Ramos (cell line): Measurements from ENCODE around the gene CADM4.
"Not testable (repeated sequence)": the region's sequence is repeated elsewhere in the genome, so short reads cannot be mapped to it uniquely, and the experiment has no call there.

Experiments
- in situ Hi-C: fragments of 300-500 bp; cut with MboI; formaldehyde crosslinking; loops from one replicate; pipeline ENCODE4 v1.14.3; 2022; ENCODE audit warnings: low sequenced_read_pairs; ENCODE audit not compliant: unreplicated experiment

Gene CADM4

GRCh38 chr19:43591904-43592772, 47.5 kb downstream of the CADM4 start:
- in situ Hi-C loops: no loop called here

GRCh38 chr19:43589678-43590077, 50.0 kb downstream of the CADM4 start:
- in situ Hi-C loops: no loop called here

- in situ Hi-C loops: no loop called here
Measured at GRCh38 chr19:43589277-43589676, 50.4 kb downstream of the CADM4 start.

- in situ Hi-C loops: not testable (repeated sequence)
Measured at GRCh38 chr19:43587029-43587428, 52.6 kb downstream of the CADM4 start.

GRCh38 chr19:43586346-43586745, 53.3 kb downstream of the CADM4 start:
- in situ Hi-C loops: no loop called here

GRCh38 chr19:43584484-43584883, 55.2 kb downstream of the CADM4 start:
- in situ Hi-C loops: no loop called here

- in situ Hi-C loops: no loop called here
Measured at GRCh38 chr19:43582495-43582894, 57.2 kb downstream of the CADM4 start.

GRCh38 chr19:43581467-43581866, 58.2 kb downstream of the CADM4 start:
- in situ Hi-C loops: no loop called here

- in situ Hi-C loops: no loop called here
Measured at GRCh38 chr19:43578787-43579186, 60.9 kb downstream of the CADM4 start.

GRCh38 chr19:43575955-43576878, 63.4 kb downstream of the CADM4 start:
- in situ Hi-C loops: no loop called here

- in situ Hi-C loops: no loop called here
Measured at GRCh38 chr19:43575156-43575950, 64.3 kb downstream of the CADM4 start, which contains the start of the genes PINLYP and XRCC1. PINLYP (plus strand) TSS chr19:43575801; CDS start chr19:43577192, 1,391 bp downstream. XRCC1 (minus strand) TSS chr19:43575527; CDS start chr19:43575458, 69 bp downstream.

- in situ Hi-C loops: no loop called here
Measured at GRCh38 chr19:43574424-43575155, 65.1 kb downstream of the CADM4 start.
